ENCODE measurements around the gene TEX9. TPM values are rescaled to one million over a fixed set of nuclear protein-coding genes. Genes with fewer than 3 reads are reported as not detected.

TEX9 gene
- total RNA-seq, 1 experiment from 2014 or later = 8.4 TPM

DNA sequence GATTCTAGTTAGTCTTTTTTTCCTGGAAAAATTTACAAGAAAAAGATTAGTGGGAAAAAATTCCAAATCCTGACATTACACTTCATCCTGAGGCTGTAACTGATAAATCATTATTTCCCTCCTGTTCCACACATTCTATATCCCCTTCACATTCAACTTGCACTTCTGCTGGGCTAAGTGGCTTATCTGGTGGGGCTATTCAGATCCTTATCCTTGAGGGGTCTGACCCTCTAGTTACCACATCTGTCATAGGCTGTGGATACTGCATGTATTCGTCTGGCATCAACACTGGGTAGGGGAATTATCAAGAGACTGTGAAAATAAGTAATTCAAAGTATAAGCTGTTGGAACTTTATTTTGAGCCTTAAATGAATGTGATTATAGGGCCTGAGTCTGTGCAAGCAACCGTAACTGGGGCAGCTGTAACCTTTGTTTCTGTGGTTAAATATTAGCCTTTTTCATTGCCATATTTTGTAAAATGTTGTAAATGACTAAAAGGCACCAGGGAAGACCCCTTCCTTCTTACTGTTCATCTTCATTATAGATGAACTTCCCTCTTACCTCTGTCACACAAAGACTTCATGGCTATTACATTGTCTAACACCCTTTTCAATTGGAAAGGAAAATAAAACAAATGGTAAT is 28.0 kb upstream of the TEX9 start:
- H3K36me3 Mint-ChIP-seq (ENCODE audit: insufficient read depth in 1 of 3, low read depth in 3 of 3) = peaks cover 2 to 8% (median 4%) of the 10 kb centered on the region in 3 experiments; a peak in 3 of 7 replicates
- DNase-seq = no peak
- TF ChIP-seq, protein P1, sequence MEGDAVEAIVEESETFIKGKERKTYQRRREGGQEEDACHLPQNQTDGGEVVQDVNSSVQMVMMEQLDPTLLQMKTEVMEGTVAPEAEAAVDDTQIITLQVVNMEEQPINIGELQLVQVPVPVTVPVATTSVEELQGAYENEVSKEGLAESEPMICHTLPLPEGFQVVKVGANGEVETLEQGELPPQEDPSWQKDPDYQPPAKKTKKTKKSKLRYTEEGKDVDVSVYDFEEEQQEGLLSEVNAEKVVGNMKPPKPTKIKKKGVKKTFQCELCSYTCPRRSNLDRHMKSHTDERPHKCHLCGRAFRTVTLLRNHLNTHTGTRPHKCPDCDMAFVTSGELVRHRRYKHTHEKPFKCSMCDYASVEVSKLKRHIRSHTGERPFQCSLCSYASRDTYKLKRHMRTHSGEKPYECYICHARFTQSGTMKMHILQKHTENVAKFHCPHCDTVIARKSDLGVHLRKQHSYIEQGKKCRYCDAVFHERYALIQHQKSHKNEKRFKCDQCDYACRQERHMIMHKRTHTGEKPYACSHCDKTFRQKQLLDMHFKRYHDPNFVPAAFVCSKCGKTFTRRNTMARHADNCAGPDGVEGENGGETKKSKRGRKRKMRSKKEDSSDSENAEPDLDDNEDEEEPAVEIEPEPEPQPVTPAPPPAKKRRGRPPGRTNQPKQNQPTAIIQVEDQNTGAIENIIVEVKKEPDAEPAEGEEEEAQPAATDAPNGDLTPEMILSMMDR (conservative IDR thresholded peaks at IDR 0.05) = no peak

More for the DNA sequence above, 28.0 kb upstream of the TEX9 start:
- H3K9ac ChIP-seq (ENCODE audit: extremely low read depth, insufficient read length, low read length) = no peak overlapping the region
- no peak overlapping the region for H3K18ac ChIP-seq (ENCODE audit: insufficient read length, low read depth, low read length)
- Mint-ChIP-seq H3K4me1 (peaks cover 5 to 9% of the 10 kb centered on the region in 2 experiments; a peak in 3 of 4 replicates), H3K4me3 (no peak overlapping the region), H3K27ac (no peak overlapping the region), H3K9me3 (peaks cover 10 to 14% of the 10 kb centered on the region in 2 experiments), H3K27me3 (ENCODE audit: low read depth) (no peaks in the 10 kb centered on the region)
- H3K27ac ChIP-seq (ENCODE audit: insufficient read length, low read depth, low read length) = no peak overlapping the region
- no peak overlapping the region for H3K4me2 ChIP-seq (ENCODE audit: insufficient read depth, insufficient read length, low read length)
- no peak overlapping the region for H4K5ac ChIP-seq (ENCODE audit: insufficient read length, low read depth, low read length)
- H3K56ac ChIP-seq (ENCODE audit: insufficient read length, low read depth, low read length) = no peak overlapping the region
- no peak overlapping the region for H3K14ac ChIP-seq (ENCODE audit: insufficient read depth, low read length)
- no peak overlapping the region for H2AFZ ChIP-seq (ENCODE audit: low read length)
- no peaks in the 10 kb centered on the region for H3K4me1 ChIP-seq (ENCODE audit: insufficient read depth, low read length)
- H4K8ac ChIP-seq (replicated peaks; ENCODE audit: insufficient read length, low read depth, low read length) = no peak overlapping the region
- no peak overlapping the region for H2BK5ac ChIP-seq (ENCODE audit: insufficient read length, low read length)
- no CpG with 5 or more reads among the region's 2 CpGs for WGBS (ENCODE audit: extremely low coverage, insufficient read length, low lambda C conversion rate)
- no peaks in the 10 kb centered on the region for H3K27me3 ChIP-seq (ENCODE audit: insufficient read depth, low read length)
- no peak overlapping the region for H3K4ac ChIP-seq (ENCODE audit: low read depth, low read length)
- no peaks in the 10 kb centered on the region for H3K79me2 ChIP-seq (ENCODE audit: insufficient read depth, low read length)
- H2AK5ac ChIP-seq (ENCODE audit: insufficient read length, low read length) = no peak overlapping the region
- no peak overlapping the region for H2BK120ac ChIP-seq (ENCODE audit: low read depth, low read length, poor library complexity, severe bottlenecking)
- H3T11ph ChIP-seq (ENCODE audit: low read length) = no peak overlapping the region
- no peaks in the 10 kb centered on the region for H4K20me1 ChIP-seq (ENCODE audit: control insufficient read depth, insufficient read depth, insufficient read length)
- H3K23ac ChIP-seq (ENCODE audit: insufficient read length, low read depth, low read length) = no peak overlapping the region
- no peak overlapping the region for H2BK12ac ChIP-seq (ENCODE audit: insufficient read length, low read depth, low read length)
- H3K23me2 ChIP-seq (ENCODE audit: insufficient read length, low read depth, low read length, poor library complexity, severe bottlenecking) = no peaks in the 10 kb centered on the region
- H2BK20ac ChIP-seq (ENCODE audit: low read depth, low read length, poor library complexity, severe bottlenecking) = no peak overlapping the region
- H4K91ac ChIP-seq (ENCODE audit: insufficient read length, low read depth, low read length) = no peak overlapping the region
- no peaks in the 10 kb centered on the region for H3K79me1 ChIP-seq (ENCODE audit: insufficient read depth, low read depth, low read length, poor library complexity, severe bottlenecking)
- H3K9me3 ChIP-seq (ENCODE audit: control insufficient read depth, low read depth, low read length) = no peaks in the 10 kb centered on the region
- H2BK15ac ChIP-seq (ENCODE audit: low read depth, low read length) = no peak overlapping the region
